ENCODE measurements around the gene HOXD4. TPM values are rescaled to one million over a fixed set of nuclear protein-coding genes. Genes with fewer than 3 reads are reported as not detected.

The HOXD4 gene
- total and polyA plus RNA-seq, 10 of the 15 experiments (the other 5 are each of a cell fraction or from before 2014, with no cell fraction given): 0.07 TPM; not detected in 9

- RAD21 ChIA-PET (ENCODE audit: unreplicated experiment): interaction anchor here (0.9 to 1.3 kb wide), 2 partner anchors 13 to 402 kb away, joined by 3 to 4 read pairs; no protein-coding TSS in a partner anchor
- H4K20me1 ChIP-seq (ENCODE audit: control insufficient read depth, insufficient read depth): no peaks in the 10 kb centered on the region
Measured at GRCh38 chr2:176152350-176153181, 1.2 kb downstream of the HOXD4 start.

More at GRCh38 chr2:176152350-176153181, 1.2 kb downstream of the HOXD4 start:
- H3K27me3 ChIP-seq (replicated peaks in 1 of 2; ENCODE audit: control insufficient read depth in 2 of 2, insufficient read depth in 2 of 2, low read length in 1 of 2): peaks cover 9 to 37% of the 10 kb centered on the region in 2 experiments
- TF ChIP-seq ZNF207 (IDR thresholded peaks at IDR 0.05; ENCODE audit: borderline replicate concordance): no peak
- no peak for TF ChIP-seq RBBP5 (conservative IDR thresholded peaks at IDR 0.05)
- no peak for TF ChIP-seq SMAD1 (IDR thresholded peaks at IDR 0.05; ENCODE audit: low read depth, partially characterized antibody)
- TF ChIP-seq IKZF1 (conservative IDR thresholded peaks at IDR 0.05): no peak
- TF ChIP-seq CBFB (IDR thresholded peaks at IDR 0.05; ENCODE audit: low read depth): no peak
- no peak for TF ChIP-seq RELB (IDR thresholded peaks at IDR 0.05; ENCODE audit: low read depth)
- H3K27ac ChIP-seq (ENCODE audit: control insufficient read depth, insufficient read depth): no peak overlapping the region
- H3K9me3 ChIP-seq (replicated peaks; ENCODE audit: control insufficient read depth, insufficient read depth, low read length): no peaks in the 10 kb centered on the region
- no TSS peak for BruUV-seq (replicated peaks)
- no peak for ATAC-seq
- ChIA-PET POLR2A (interaction anchor here (0.6 kb wide), 1 partner anchor 486 kb away, joined by 4 read pairs; no protein-coding TSS in a partner anchor), CTCF (no interaction called here), SMC1A (ENCODE audit: uncharacterized antibody, unreplicated experiment) (no interaction called here)
- H3K9ac ChIP-seq (ENCODE audit: control insufficient read depth, insufficient read depth, low read length): no peak overlapping the region
- no peak for FAIRE-seq
- intact Hi-C loops (cut with micrococcal nuclease; ENCODE audit: unreplicated experiment): no loop called here
- no peak overlapping the region for H3K4me3 ChIP-seq
- in situ Hi-C loops (cut with MboI): no loop called here
- no peak for DNase-seq (ENCODE audit: low read depth, low spot score)
- no peaks in the 10 kb centered on the region for H3K4me1 ChIP-seq (ENCODE audit: control insufficient read depth, insufficient read depth, low read length)
- H2AFZ ChIP-seq (ENCODE audit: control insufficient read depth, low read depth, low read length): no peak overlapping the region
- no peaks in the 10 kb centered on the region for H3K79me2 ChIP-seq (ENCODE audit: control insufficient read depth, insufficient read depth, low read length)
- H3K36me3 ChIP-seq (ENCODE audit: control insufficient read depth in 2 of 2, insufficient read depth in 2 of 2, low read length in 1 of 2): no peaks in the 10 kb centered on the region
- H3K4me2 ChIP-seq (ENCODE audit: control insufficient read depth, insufficient read depth): no peak overlapping the region
- 36% methylated on average over 37 of the region's 48 CpGs for WGBS (ENCODE audit: insufficient coverage, insufficient replicate concordance, low lambda C conversion rate, missing lambda C conversion rate)
